DND-41 (cell line): ENCODE results near the gene PRPS1L1.

Experiments used
- ATAC-seq: fragments of 200-7000 bp; cut with Tn5 transposase; 3 replicates; pipeline ENCODE4 v1.9.1; 2021; ENCODE audit warnings: low read depth; ENCODE audit not compliant: insufficient read depth
- DNase-seq: peaks from one replicate; pipeline ENCODE4 v3.0.0-alpha.2; 2020
- H2AFZ ChIP-seq: 2 replicates; pipeline ENCODE4 v1.6.0; 2012; ENCODE audit warnings: low read depth, low read length
- H3K27ac ChIP-seq: 2 replicates; pipeline ENCODE4 v1.5.1; 2012; ENCODE audit warnings: low read length, inconsistent platforms
- H3K27me3 ChIP-seq: fragments of 200-600 bp; sonication (generic); 2 replicates; pipeline ENCODE4 v1.6.0; 2012; ENCODE audit warnings: low read length, mild to moderate bottlenecking, inconsistent platforms; ENCODE audit not compliant: insufficient read depth, poor library complexity
- H3K36me3 ChIP-seq: 2 replicates; pipeline ENCODE4 v1.5.1; 2012; ENCODE audit warnings: low read length, inconsistent platforms; ENCODE audit not compliant: insufficient read depth
- H3K4me1 ChIP-seq: 2 replicates; pipeline ENCODE4 v1.5.1; 2012; ENCODE audit warnings: mild to moderate bottlenecking, low read length; ENCODE audit not compliant: insufficient read depth
- H3K4me2 ChIP-seq: 2 replicates; pipeline ENCODE4 v1.6.0; 2012; ENCODE audit warnings: mild to moderate bottlenecking, moderate library complexity, low read length, inconsistent platforms; ENCODE audit not compliant: insufficient read depth
- H3K4me3 ChIP-seq, 2 experiments: fragments of 200-600 bp in 1 of 2; shearing (Covaris generic) in 1 of 2; 2 replicates each; pipeline ENCODE4 v1.5.1; 2012 to 2016; ENCODE audit warnings: inconsistent platforms in 2 of 2, low read length in 2 of 2, mild to moderate bottlenecking in 2 of 2, low read depth in 1 of 2, moderate library complexity in 1 of 2
- H3K79me2 ChIP-seq: 2 replicates; pipeline ENCODE4 v1.6.0; 2012; ENCODE audit warnings: low read length, inconsistent platforms; ENCODE audit not compliant: insufficient read depth
- H3K9ac ChIP-seq: 2 replicates; pipeline ENCODE4 v1.6.0; 2012; ENCODE audit warnings: low read depth, mild to moderate bottlenecking, inconsistent platforms, low read length, moderate library complexity
- H3K9me3 ChIP-seq: 2 replicates; pipeline ENCODE4 v1.5.1; 2012; ENCODE audit warnings: low read length, moderate library complexity, mild to moderate bottlenecking, inconsistent platforms; ENCODE audit not compliant: insufficient read depth, severe bottlenecking
- H4K20me1 ChIP-seq: 2 replicates; pipeline ENCODE4 v1.6.0; 2012; ENCODE audit warnings: low read length; ENCODE audit not compliant: insufficient read depth
- CTCF ChIP-seq: IDR thresholded peaks from 2 replicates; pipeline ENCODE4 v1.5.1; 2012; ENCODE audit warnings: borderline replicate concordance, low read length, moderate library complexity, mild to moderate bottlenecking; ENCODE audit not compliant: poor library complexity, severe bottlenecking; ENCODE audit errors: extremely low read depth
- EZH2 ChIP-seq: IDR thresholded peaks from 3 replicates; pipeline ENCODE4 v1.6.1; 2012; ENCODE audit warnings: borderline replicate concordance, low read depth, mild to moderate bottlenecking, moderate library complexity, low read length, inconsistent platforms; ENCODE audit not compliant: severe bottlenecking

The PRPS1L1 gene

GRCh38 chr7:17998692-17999091, 29.0 kb downstream of the PRPS1L1 start:
- Histone ChIP-seq H3K27ac (no peak overlapping the region), H3K4me3 (no peak overlapping the region), H3K27me3 (no peaks in the 10 kb centered on the region), H3K36me3 (no peaks in the 10 kb centered on the region), H4K20me1 (no peaks in the 10 kb centered on the region), H3K4me2 (no peak overlapping the region), H2AFZ (no peak overlapping the region), H3K4me1 (no peaks in the 10 kb centered on the region), H3K79me2 (no peaks in the 10 kb centered on the region), H3K9me3 (no peaks in the 10 kb centered on the region), H3K9ac (no peak overlapping the region)
- TF ChIP-seq EZH2 (no peak), CTCF (no peak)
- no peak for DNase-seq
- no peak for ATAC-seq

GRCh38 chr7:17996442-17997223, 31.0 kb downstream of the PRPS1L1 start:
- ATAC-seq = no peak
- no peak overlapping the region for H3K27ac ChIP-seq
- no peaks in the 10 kb centered on the region for H3K79me2 ChIP-seq
- no peak overlapping the region for H3K4me2 ChIP-seq
- H3K9me3 ChIP-seq = no peaks in the 10 kb centered on the region
- no peaks in the 10 kb centered on the region for H3K27me3 ChIP-seq
- TF ChIP-seq CTCF = no peak
- no peak for TF ChIP-seq EZH2
- H2AFZ ChIP-seq = no peak overlapping the region
- H3K36me3 ChIP-seq = no peaks in the 10 kb centered on the region
- H4K20me1 ChIP-seq = no peaks in the 10 kb centered on the region
- H3K4me3 ChIP-seq = no peak overlapping the region
- H3K4me1 ChIP-seq = no peaks in the 10 kb centered on the region
- DNase-seq = no peak
- no peak overlapping the region for H3K9ac ChIP-seq

GRCh38 chr7:17996040-17996439, 31.6 kb downstream of the PRPS1L1 start:
- H3K9ac ChIP-seq = no peak overlapping the region
- no peak overlapping the region for H2AFZ ChIP-seq
- H3K36me3 ChIP-seq = no peaks in the 10 kb centered on the region
- no peaks in the 10 kb centered on the region for H4K20me1 ChIP-seq
- no peak overlapping the region for H3K27ac ChIP-seq
- no peak overlapping the region for H3K4me2 ChIP-seq
- H3K9me3 ChIP-seq = no peaks in the 10 kb centered on the region
- no peak for DNase-seq
- TF ChIP-seq CTCF = no peak
- no peaks in the 10 kb centered on the region for H3K79me2 ChIP-seq
- no peak overlapping the region for H3K4me3 ChIP-seq
- H3K4me1 ChIP-seq = no peaks in the 10 kb centered on the region
- no peaks in the 10 kb centered on the region for H3K27me3 ChIP-seq
- ATAC-seq = no peak
